ENCODE results near the gene PPP4R2. TPM values are rescaled to one million over a fixed set of nuclear protein-coding genes. Genes with fewer than 3 reads are reported as not detected.

Gene PPP4R2
- total and polyA plus RNA-seq, 2 of the 4 experiments (the other 2 are of a cell fraction): 13.5 to 31.4 TPM

GRCh38 chr3:72959336-72959735, 37.3 kb upstream of the PPP4R2 start:
- Histone ChIP-seq H4K5ac (ENCODE audit: low read depth, low read length) (no peak overlapping the region), H3K79me1 (ENCODE audit: low read depth in 1 of 2, low read length in 2 of 2) (no peaks in the 10 kb centered on the region), H3K4me1 (ENCODE audit: control insufficient read depth, insufficient read depth, low read length) (no peaks in the 10 kb centered on the region), H3K9me1 (ENCODE audit: insufficient read depth, low read length) (0 out of 2 replicates have a peak, but pooled peaks cover 4% of the 10 kb centered on the region), H3K23ac (ENCODE audit: low read depth, low read length) (no peak overlapping the region), H2BK20ac (ENCODE audit: low read depth, low read length) (no peak overlapping the region), H3K18ac (ENCODE audit: low read depth, low read length) (no peak overlapping the region), H3K27me3 (ENCODE audit: control insufficient read depth, insufficient read depth, low read length) (no peaks in the 10 kb centered on the region), H3K56ac (ENCODE audit: extremely low read depth, insufficient read depth, low read length) (no peak overlapping the region), H4K20me1 (ENCODE audit: insufficient read depth, low read length) (no peaks in the 10 kb centered on the region), H3K36me3 (ENCODE audit: control insufficient read depth, insufficient read depth, low read length) (peaks cover 5% of the 10 kb centered on the region; the same call in 1 of the 2 replicates), H3K4me3 (ENCODE audit: insufficient read depth, low read depth, low read length) (no peak overlapping the region), H2AFZ (replicated peaks; ENCODE audit: low read length, poor library complexity) (no peak overlapping the region), H2BK120ac (ENCODE audit: low read depth, low read length) (no peak overlapping the region), H3K9me3 (ENCODE audit: control insufficient read depth, insufficient read depth, low read length) (no peaks in the 10 kb centered on the region), H2AK9ac (replicated peaks; ENCODE audit: low read depth, low read length, poor library complexity) (no peak overlapping the region), H2BK5ac (ENCODE audit: low read depth, low read length, poor library complexity, severe bottlenecking) (no peak overlapping the region), H4K91ac (ENCODE audit: insufficient read depth, low read depth, low read length) (no peak overlapping the region), H4K8ac (ENCODE audit: low read depth in 2 of 2, low read length in 2 of 2) (no peak overlapping the region), H3K9ac (ENCODE audit: low read depth, low read length) (no peak overlapping the region), H3K14ac (replicated peaks; ENCODE audit: low read depth, low read length) (no peak overlapping the region), H3K4me2 (ENCODE audit: low read depth, low read length) (no peak overlapping the region), H2BK15ac (ENCODE audit: low read depth, low read length) (no peak overlapping the region), H2AK5ac (ENCODE audit: low read depth, low read length) (no peak overlapping the region), H3K27ac (ENCODE audit: insufficient read depth, low read length) (no peak overlapping the region), H3K4ac (ENCODE audit: low read depth, low read length) (no peak overlapping the region)
- no peak for ATAC-seq (ENCODE audit: low read depth)
- intact Hi-C loops (cut with micrococcal nuclease): no loop called here
- TF ChIP-seq CEBPB (IDR thresholded peaks at IDR 0.05; ENCODE audit: low read depth, low read length): no peak
- TF ChIP-seq BHLHE40 (IDR thresholded peaks at IDR 0.05; ENCODE audit: low read depth, low read length): no peak
- TF ChIP-seq CTCF (conservative IDR thresholded peaks at IDR 0.05; ENCODE audit: low read depth, low read length): no peak
- no TSS peak for BruUV-seq (replicated peaks)
- 90% methylated on average over 2 of the region's 5 CpGs; no CpG with 5 or more reads in 1 of the 2 experiments for WGBS, 2 experiments (ENCODE audit: extremely low coverage in 2 of 2, insufficient read length in 1 of 2)
- in situ Hi-C loops (cut with MboI; ENCODE audit: low sequenced_read_pairs): no loop called here
- dilution Hi-C loops (cut with HindIII; ENCODE audit: low sequenced_read_pairs, unreplicated experiment): no loop called here
- DNase-seq: no peak
- POLR2A ChIA-PET (ENCODE audit: unreplicated experiment): interaction anchor here (0.6 kb wide), 1 partner anchor 13 kb away, joined by 6 read pairs; no protein-coding TSS in a partner anchor
- CTCF ChIA-PET: no interaction called here
